HG03571 (cell line): Measurements from ENCODE around the gene GALNS.

ENCODE experiments used
- ATAC-seq: cut with Tn5 transposase; IDR thresholded peaks from one replicate; pipeline ENCODE4 v1.9.1; 2021; ENCODE audit not compliant: unreplicated experiment

GALNS gene

DNA sequence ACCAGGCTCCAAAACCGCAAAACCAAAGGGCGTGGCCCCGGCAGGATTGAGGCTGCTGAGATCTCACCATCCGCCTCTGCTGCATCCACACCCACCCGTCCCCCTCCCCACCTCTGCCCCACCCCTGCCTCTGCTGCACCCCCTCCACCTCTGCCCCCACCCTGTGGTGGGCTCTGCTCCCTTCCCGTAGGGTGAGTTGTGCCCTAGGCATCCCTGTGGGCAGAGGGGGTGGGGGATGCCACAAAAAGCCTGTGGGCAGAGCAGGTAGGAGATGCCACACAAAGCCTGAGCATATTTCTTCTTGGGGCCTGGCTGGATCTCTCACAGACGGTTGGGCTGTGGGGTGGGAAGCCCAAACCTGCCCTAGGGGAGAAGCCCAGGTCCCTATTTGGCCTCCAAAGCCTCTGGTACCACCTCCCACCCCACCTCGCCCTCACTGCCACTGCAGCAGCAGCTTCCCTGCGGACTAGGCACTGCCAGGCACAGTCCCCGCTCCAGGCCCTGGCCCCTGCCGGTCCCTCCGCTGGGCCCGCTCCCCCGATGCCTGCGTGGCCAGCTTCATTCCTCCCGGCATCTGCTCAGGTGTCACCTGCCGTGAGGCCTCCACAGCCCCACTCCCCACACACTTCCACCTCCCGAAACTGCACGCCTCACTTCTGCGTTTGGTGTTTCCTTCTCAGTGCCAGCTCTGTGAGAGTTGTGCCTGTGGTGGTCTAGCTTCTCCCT, 21.0 kb upstream of the GALNS start:
- ATAC-seq: no peak

DNA sequence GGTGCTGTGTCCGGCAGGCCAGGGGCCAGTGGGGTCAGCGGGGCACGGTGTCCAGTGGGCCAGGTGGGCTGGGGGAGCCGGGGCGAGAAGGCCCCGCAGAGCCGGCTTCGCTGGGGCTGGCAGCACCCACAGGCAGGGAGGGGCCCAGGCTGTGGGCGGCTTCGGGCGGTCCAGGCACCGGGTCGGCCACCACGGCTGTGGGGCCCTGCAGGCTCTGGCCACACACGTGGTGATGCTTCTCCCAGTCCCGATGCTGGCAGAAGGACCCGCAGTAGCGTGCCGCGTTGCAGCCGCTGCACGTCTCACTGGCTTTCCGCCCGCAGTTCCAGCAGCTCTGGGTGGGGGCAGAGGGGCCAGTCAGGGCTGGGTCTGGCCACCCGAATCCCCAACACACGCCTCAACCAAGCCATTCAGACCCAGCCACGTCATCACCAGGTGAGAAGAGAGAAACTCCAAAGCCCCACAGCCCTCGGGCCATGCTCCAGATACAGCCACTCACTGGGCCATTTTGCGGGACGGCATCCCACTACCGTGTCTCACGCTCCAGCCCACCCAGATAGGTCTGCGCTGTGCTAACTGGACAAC, 20.3 kb upstream of the GALNS start:
- ATAC-seq: no peak

- no peak for ATAC-seq
Observed at GRCh38 chr16:88875703-88876234, 19.0 kb upstream of the GALNS start.

GRCh38 chr16:88874938-88875599, 18.3 kb upstream of the GALNS start:
- no peak for ATAC-seq

GRCh38 chr16:88872650-88873331, 16.0 kb upstream of the GALNS start:
- no peak for ATAC-seq

- no peak for ATAC-seq
Observed at GRCh38 chr16:88871730-88872416, 15.1 kb upstream of the GALNS start.

DNA sequence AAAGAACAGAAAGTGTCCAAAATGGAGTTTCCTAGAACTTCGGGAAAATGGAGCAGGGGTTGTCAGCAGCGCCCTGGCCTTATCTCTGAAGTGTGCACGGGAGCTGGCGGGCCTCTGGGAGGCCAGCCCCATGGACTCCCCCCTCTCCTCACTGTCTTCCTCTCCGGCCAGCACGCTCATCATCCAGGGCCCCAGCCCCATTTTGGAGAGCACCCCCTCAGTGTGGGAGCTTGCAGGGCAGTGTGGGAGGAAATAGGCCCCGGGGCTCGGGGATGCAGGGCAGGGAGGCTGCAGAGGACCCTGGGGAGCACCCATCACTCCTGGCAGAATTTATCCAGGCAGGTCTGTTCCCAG, 14.6 kb upstream of the GALNS start:
- no peak for ATAC-seq

GRCh38 chr16:88870608-88871348, 14.0 kb upstream of the GALNS start:
- no peak for ATAC-seq

- no peak for ATAC-seq
Observed at GRCh38 chr16:88869673-88869980, 12.9 kb upstream of the GALNS start.

- ATAC-seq: no peak
Observed at GRCh38 chr16:88868974-88869672, 12.4 kb upstream of the GALNS start.

GRCh38 chr16:88867581-88868246, 11.0 kb upstream of the GALNS start:
- no peak for ATAC-seq

GRCh38 chr16:88866151-88866920, 9.6 kb upstream of the GALNS start, which contains the start of gene PABPN1L:
Gene PABPN1L (minus strand): TSS chr16:88866660. CDS start chr16:88866606, 54 bp downstream.
- no peak for ATAC-seq

GRCh38 chr16:88865742-88866141, 9.0 kb upstream of the GALNS start:
- ATAC-seq: no peak

DNA sequence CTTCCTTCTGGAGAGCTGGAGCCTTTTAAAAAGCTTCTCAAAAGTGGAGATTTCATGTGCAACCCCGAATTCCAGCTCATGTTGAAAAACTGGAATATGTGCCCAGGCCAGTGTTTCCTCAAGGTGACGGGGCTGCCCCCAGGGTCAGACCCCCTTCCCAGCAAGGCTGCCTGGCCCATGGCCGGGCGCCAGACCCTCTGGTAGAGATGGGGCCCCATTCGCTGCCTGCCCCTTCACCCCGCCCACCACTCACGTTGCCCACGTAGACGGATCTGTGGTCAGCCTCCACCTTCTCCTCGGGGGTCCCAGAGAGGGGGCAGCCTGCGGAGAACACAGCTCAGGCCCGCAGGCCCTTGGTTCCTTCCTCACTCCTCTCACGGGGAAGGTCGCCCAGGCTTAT, 8.6 kb upstream of the GALNS start:
- ATAC-seq: no peak

DNA sequence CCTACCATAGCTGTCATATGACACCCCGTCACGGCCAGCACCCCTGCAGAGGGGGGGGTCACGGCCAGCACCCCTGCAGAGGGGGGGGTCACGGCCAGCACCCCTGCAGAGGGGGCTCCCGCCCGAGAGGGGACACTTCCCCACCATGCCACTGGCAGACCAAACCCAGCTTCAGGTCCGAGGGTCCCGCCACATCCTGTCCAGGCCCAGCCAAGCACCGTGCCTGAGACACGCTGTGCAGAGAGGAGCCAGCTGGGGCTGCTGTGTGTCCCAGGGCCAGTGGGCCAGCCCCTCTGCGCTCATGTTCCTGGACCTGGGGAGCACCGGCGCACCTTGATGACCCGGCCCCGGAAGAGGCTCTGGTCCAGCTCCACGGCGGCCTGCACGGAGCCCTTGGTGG, 7.8 kb upstream of the GALNS start:
- no peak for ATAC-seq

DNA sequence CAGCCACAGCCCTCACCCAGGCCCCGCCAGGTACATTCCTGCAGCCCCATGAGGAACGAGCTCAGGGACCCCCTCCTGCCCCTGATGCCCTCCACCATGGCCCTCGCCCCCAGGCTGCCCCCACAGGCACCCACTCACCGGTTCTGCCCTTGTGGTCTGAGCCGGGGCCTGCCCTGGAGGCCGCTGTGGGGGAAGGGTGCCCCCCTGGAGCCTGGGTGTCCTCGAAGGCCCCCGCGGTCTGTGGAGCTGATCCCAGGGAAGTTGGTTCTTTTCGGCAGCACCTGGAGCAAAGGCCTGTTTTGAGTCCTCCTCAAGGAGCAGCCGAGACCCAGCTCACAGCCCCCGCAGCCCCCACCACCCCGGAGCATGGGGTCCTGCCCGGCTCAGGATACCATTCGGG, 7.4 kb upstream of the GALNS start:
- no peak for ATAC-seq

DNA sequence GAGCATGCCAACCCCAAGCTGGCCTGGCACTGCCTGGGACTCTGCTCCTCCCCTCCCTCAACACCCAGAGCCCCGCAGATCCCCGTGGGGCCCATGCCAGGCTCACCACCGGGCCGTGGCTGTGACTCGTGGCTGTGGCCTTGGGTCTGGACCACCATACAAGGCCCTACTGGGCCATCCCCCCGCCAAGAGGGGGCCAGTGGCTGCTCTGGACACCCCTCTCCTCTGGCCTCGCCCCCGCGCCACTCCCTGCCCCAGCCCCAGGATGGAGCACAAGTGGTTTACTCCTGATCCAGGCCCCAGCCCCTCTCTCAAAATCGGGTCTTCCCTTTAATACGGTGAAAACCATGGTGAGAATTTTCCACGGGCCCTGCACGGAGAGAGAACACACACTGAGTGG, 6.7 kb upstream of the GALNS start:
- no peak for ATAC-seq

- no peak for ATAC-seq
Observed at GRCh38 chr16:88862968-88863367, 6.2 kb upstream of the GALNS start.

DNA sequence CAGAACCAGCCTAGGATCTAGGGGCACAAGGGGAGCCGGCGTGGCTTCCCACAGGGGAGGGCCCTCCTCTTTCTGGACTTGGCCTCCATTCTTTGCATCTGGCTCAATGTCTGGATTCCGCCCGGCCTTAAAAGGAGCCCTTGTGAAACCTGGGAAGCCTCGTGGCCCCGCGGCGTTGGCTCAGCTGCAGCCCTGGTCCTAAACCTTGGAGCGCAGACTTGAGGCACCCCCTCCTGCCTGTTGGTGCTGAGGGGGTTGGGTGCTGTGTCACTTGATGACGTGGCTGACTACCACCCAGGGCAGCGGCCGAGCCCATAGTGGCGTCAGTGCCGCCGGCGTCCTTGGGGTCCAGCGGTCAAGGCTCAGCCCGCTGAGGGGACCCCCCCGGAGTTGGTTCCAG, 4.6 kb upstream of the GALNS start:
- no peak for ATAC-seq
